Left ventricle myocardium inferior (tissue), 1 donor: ENCODE results near the gene SH2D5. TPM values are rescaled to one million over a fixed set of nuclear protein-coding genes. Genes with fewer than 3 reads are reported as not detected.

Experiments
- DNase-seq: peaks from one replicate; pipeline ENCODE4 v3.0.0-alpha.2; 2020
- H3K27ac ChIP-seq: fragments of 200-600 bp; replicated peaks from 2 replicates; pipeline ENCODE4 v1.8.0; 2021
- H3K27me3 ChIP-seq: fragments of 200-600 bp; 2 replicates; pipeline ENCODE4 v1.8.0; 2021; ENCODE audit warnings: low read depth
- H3K36me3 ChIP-seq: fragments of 200-600 bp; 2 replicates; pipeline ENCODE4 v1.8.0; 2021
- H3K4me1 ChIP-seq: fragments of 200-600 bp; 2 replicates; pipeline ENCODE4 v1.8.0; 2021
- H3K4me3 ChIP-seq: fragments of 200-600 bp; 2 replicates; pipeline ENCODE4 v1.8.0; 2021; ENCODE audit warnings: mild to moderate bottlenecking, moderate library complexity
- H3K9me3 ChIP-seq: fragments of 200-600 bp; replicated peaks from 2 replicates; pipeline ENCODE4 v1.8.0; 2021
- intact Hi-C: fragments of 100-400 bp; cut with micrococcal nuclease; formaldehyde crosslinking; loops from one replicate; pipeline ENCODE4 v1.11.0; 2022
- total RNA-seq: library from RNA; stranded (reverse); fragmentation: NEBNext Ultra II Directional; extraction: Animal tissue kit (Norgen Biotek cat#: 25700); gene quantifications from one replicate; pipeline ENCODE4 v1.2.1, GENCODE V29; 2021
- TF ChIP-seq, protein P1 (sequence below): fragments of 200-600 bp; IDR thresholded peaks from 2 replicates; pipeline ENCODE4 v1.8.0; 2021; ENCODE audit warnings: antibody characterized with exemption, mild to moderate bottlenecking, borderline replicate concordance
- donor health status: DM: no; HTN: yes; CAD: no; lungs with severe emphysema.

Gene SH2D5
- total RNA-seq, 1 donor from 2014 or later = not detected

DNA sequence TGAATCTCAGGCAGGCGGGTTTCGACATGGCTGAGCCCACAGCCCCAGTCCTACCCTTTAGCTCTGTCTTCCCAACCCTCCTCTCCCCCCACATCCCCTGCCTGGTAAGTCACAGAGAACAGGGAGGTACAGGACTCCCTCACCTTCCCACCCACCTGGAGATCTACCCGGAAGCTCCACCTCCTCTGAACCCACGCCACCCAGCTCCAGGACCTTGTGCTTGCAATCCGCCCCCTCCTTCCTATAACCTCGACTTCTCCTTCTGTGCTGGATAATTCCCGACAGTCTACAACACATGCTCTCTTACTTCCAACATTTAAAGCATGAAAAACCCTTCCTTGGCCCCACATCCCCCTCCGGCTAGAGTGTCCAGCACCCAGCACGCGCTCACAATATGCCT lies 37.0 kb downstream of the SH2D5 start:
- intact Hi-C loops = loop anchor here (10.0 kb wide), 1 partner anchor 499 kb away; no protein-coding TSS in a partner anchor

DNA sequence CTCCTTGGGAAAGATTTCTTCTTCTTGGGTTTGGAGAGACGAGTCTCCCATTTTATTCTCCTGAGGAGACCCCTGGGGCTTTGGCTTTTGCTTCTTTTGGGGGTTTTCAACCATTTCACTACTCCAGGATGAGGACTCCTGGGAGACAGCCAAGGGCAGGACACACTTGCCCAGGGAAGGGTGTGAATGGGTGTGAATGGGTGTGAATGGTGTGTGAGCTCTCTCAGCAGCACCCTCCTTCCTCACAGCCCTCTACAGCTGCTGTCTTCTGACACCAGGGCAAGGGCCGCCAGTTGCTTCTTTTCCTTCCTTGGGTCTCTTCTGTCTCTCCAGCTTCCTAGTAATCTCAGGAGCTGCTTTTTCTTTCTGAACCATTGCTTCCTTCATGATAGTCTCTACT lies 38.9 kb downstream of the SH2D5 start:
- DNase-seq = no peak
- Histone ChIP-seq H3K27ac (no peak overlapping the region), H3K36me3 (no peaks in the 10 kb centered on the region), H3K4me1 (peaks cover 14% of the 10 kb centered on the region), H3K9me3 (peaks cover 8% of the 10 kb centered on the region), H3K27me3 (no peaks in the 10 kb centered on the region), H3K4me3 (no peak overlapping the region)
- intact Hi-C loops = loop anchor here (10.0 kb wide), 1 partner anchor 501 kb away; no protein-coding TSS in a partner anchor
- TF ChIP-seq, protein P1, sequence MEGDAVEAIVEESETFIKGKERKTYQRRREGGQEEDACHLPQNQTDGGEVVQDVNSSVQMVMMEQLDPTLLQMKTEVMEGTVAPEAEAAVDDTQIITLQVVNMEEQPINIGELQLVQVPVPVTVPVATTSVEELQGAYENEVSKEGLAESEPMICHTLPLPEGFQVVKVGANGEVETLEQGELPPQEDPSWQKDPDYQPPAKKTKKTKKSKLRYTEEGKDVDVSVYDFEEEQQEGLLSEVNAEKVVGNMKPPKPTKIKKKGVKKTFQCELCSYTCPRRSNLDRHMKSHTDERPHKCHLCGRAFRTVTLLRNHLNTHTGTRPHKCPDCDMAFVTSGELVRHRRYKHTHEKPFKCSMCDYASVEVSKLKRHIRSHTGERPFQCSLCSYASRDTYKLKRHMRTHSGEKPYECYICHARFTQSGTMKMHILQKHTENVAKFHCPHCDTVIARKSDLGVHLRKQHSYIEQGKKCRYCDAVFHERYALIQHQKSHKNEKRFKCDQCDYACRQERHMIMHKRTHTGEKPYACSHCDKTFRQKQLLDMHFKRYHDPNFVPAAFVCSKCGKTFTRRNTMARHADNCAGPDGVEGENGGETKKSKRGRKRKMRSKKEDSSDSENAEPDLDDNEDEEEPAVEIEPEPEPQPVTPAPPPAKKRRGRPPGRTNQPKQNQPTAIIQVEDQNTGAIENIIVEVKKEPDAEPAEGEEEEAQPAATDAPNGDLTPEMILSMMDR = no peak

More for the DNA sequence above, 37.0 kb downstream of the SH2D5 start:
- no peak for DNase-seq
- Histone ChIP-seq H3K36me3 (no peaks in the 10 kb centered on the region), H3K4me3 (no peak overlapping the region), H3K27ac (no peak overlapping the region), H3K9me3 (peaks cover 8% of the 10 kb centered on the region), H3K4me1 (peaks cover 14% of the 10 kb centered on the region), H3K27me3 (no peaks in the 10 kb centered on the region)
- TF ChIP-seq, protein P1 = no peak

DNA sequence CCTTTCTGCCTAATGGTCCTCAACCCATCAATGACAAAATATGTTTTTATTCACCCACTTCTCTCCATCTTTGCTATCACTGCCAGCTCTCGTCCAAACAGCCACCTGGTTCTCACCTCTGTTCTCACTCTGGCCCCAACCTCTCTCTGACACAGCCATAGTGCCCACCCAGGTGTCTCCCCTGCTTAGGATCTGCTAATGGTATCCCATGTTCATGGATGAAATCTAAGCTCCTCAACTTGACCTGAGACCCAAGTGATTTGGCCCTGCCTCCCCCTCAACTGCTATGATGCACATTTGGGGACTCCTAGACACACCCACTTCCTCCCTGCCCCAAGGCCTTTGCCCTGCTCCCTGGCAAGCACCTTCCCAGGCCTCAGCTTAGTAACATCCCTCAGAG lies 40.6 kb downstream of the SH2D5 start:
- H3K4me1 ChIP-seq = peaks cover 9% of the 10 kb centered on the region
- H3K27me3 ChIP-seq = no peaks in the 10 kb centered on the region
- peaks cover 8% of the 10 kb centered on the region for H3K9me3 ChIP-seq
- DNase-seq = no peak
- no peak overlapping the region for H3K27ac ChIP-seq
- TF ChIP-seq, protein P1 = no peak
- H3K4me3 ChIP-seq = no peak overlapping the region
- H3K36me3 ChIP-seq = no peaks in the 10 kb centered on the region
- intact Hi-C loops = loop anchor here (10.0 kb wide), 1 partner anchor 503 kb away; no protein-coding TSS in a partner anchor

DNA sequence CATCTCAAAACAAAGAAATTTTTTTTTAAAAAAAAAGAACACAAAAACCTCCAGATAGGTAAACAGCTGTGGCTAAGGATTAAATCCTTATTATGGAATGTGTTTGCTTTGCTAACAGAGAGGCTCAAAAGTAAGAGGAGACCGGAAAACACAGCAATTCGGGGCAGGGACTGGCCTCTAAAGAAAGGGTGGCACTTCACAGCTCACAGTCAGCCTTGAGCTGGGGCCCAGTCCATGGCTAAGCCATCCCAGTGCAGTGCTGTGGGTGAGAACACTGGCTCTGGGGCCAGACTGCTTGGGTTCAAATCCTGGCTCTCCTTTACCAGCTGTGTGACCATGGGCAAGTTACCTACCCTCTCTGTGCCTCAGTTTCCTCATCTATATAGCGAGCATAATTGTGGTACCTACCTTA lies 42.9 kb downstream of the SH2D5 start:
- TF ChIP-seq, protein P1 = no peak
- intact Hi-C loops = loop anchor here (10.0 kb wide), 1 partner anchor 505 kb away; no protein-coding TSS in a partner anchor
- no peak for DNase-seq
- Histone ChIP-seq H3K4me3 (no peak overlapping the region), H3K27me3 (no peaks in the 10 kb centered on the region), H3K9me3 (peaks cover 8% of the 10 kb centered on the region), H3K36me3 (no peaks in the 10 kb centered on the region), H3K4me1 (peaks cover 19% of the 10 kb centered on the region), H3K27ac (no peak overlapping the region)

DNA sequence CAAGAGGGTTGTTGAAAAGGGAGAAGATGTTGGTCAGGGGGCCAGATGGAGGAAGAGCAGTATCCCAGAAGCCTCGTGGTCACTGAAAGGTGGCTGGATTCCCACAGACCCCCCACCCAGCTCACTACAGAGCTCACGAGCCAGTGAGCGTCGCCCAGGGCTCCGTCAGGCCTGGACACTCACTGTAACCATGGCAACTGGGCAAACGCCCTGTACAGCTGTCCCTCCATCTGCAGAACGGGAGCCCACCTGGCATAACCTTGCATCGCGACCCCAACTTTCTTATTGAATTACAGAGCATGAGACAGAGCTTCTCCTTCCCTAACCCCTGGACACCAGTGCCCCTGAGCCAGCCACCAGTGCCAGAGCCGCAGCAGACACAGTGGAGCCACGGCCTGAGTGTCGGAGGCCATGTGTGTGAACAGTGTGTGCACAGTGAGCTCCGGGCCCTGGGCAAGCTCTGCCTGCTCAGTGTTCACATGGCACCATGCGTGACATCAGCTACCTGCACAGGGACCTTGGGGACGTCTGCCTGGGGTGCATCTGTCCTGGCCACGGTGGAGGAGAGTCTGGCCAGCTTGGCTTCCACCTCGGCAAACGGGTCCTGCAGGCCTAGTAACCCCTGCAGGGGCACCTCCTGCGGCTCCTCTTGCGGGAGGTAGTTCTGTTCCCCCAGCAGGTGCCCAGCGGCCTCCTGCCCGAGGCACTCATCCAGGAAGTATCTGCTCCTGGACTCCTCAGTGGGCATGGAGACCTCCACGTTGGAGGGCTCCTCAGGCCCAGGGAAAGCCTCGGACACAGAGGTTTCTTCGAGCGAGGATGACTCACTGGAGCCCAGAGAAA lies 45.4 kb downstream of the SH2D5 start:
- Histone ChIP-seq H3K27me3 (no peaks in the 10 kb centered on the region), H3K9me3 (peaks cover 4% of the 10 kb centered on the region), H3K4me3 (no peak overlapping the region), H3K36me3 (no peaks in the 10 kb centered on the region), H3K27ac (no peak overlapping the region), H3K4me1 (peaks cover 44% of the 10 kb centered on the region)
- no peak for DNase-seq
- TF ChIP-seq, protein P1 = no peak
- intact Hi-C loops = no loop called here
